SK-N-SH treated with all-trans-retinoic acid at 6 μM for 48 hours (cell line): ENCODE data around the gene G3BP2.
A peak's percentile ranks its signal among the peaks of the same experiment; 100 is the strongest.

Experiments
- ATAC-seq: fragments of 200-7000 bp; cut with Tn5 transposase; 3 replicates; pipeline ENCODE4 v1.9.1; 2020; ENCODE audit warnings: mild to moderate bottlenecking, moderate library complexity
- BACH2 ChIP-seq: fragments of 250-450 bp; sonication (Bioruptor Pico); IDR thresholded peaks from 2 replicates; pipeline ENCODE4 v1.9.0; 2021; ENCODE audit warnings: mild to moderate bottlenecking, borderline replicate concordance
- CREB5 ChIP-seq: fragments of 250-450 bp; sonication (Bioruptor Pico); IDR thresholded peaks from 2 replicates; pipeline ENCODE4 v1.5.1; 2020; ENCODE audit warnings: low read depth, mild to moderate bottlenecking, moderate library complexity
- CSDC2 ChIP-seq: fragments of 250-450 bp; sonication (Bioruptor Pico); IDR thresholded peaks from 2 replicates; pipeline ENCODE4 v1.5.0; 2020; ENCODE audit warnings: mild to moderate bottlenecking, moderate library complexity
- CSRNP3 ChIP-seq: fragments of 250-450 bp; sonication (Bioruptor Pico); IDR thresholded peaks from 2 replicates; pipeline ENCODE4 v1.5.1; 2021; ENCODE audit warnings: mild to moderate bottlenecking, moderate library complexity
- ESRRG ChIP-seq: fragments of 250-450 bp; sonication (Bioruptor Pico); IDR thresholded peaks from 2 replicates; pipeline ENCODE4 v1.6.1; 2021; ENCODE audit warnings: mild to moderate bottlenecking
- GLIS3 ChIP-seq: fragments of 250-450 bp; sonication (Bioruptor Pico); IDR thresholded peaks from 2 replicates; pipeline ENCODE4 v1.5.0; 2020; ENCODE audit warnings: mild to moderate bottlenecking, moderate library complexity
- ISL1 ChIP-seq: fragments of 250-450 bp; sonication (Bioruptor Pico); IDR thresholded peaks from 2 replicates; pipeline ENCODE4 v2.1.2; 2022; ENCODE audit warnings: mild to moderate bottlenecking, moderate library complexity
- OSR1 ChIP-seq: fragments of 250-450 bp; sonication (Bioruptor Pico); IDR thresholded peaks from 2 replicates; pipeline ENCODE4 v1.8.0; 2022; ENCODE audit warnings: moderate library complexity, mild to moderate bottlenecking, inconsistent platforms
- PATZ1 ChIP-seq: fragments of 250-450 bp; sonication (Bioruptor Pico); IDR thresholded peaks from 2 replicates; pipeline ENCODE4 v1.8.0; 2020; ENCODE audit warnings: mild to moderate bottlenecking, moderate library complexity, borderline replicate concordance
- POU6F1 ChIP-seq: fragments of 250-450 bp; sonication (Bioruptor Pico); IDR thresholded peaks from 2 replicates; pipeline ENCODE4 v1.8.0; 2021; ENCODE audit warnings: low read depth, mild to moderate bottlenecking, moderate library complexity, borderline replicate concordance
- PPARA ChIP-seq: fragments of 250-450 bp; sonication (Bioruptor Pico); IDR thresholded peaks from 2 replicates; pipeline ENCODE4 v1.5.0; 2020; ENCODE audit warnings: mild to moderate bottlenecking, borderline replicate concordance
- RARB ChIP-seq: fragments of 250-450 bp; sonication (Bioruptor Pico); IDR thresholded peaks from 2 replicates; pipeline ENCODE4 v1.8.0; 2021; ENCODE audit warnings: mild to moderate bottlenecking, moderate library complexity
- SNAI2 ChIP-seq: fragments of 250-450 bp; sonication (Bioruptor Pico); IDR thresholded peaks from 2 replicates; pipeline ENCODE4 v1.5.0; 2020; ENCODE audit warnings: mild to moderate bottlenecking, moderate library complexity
- TCF4 ChIP-seq: fragments of 250-450 bp; sonication (Bioruptor Pico); IDR thresholded peaks from 2 replicates; pipeline ENCODE4 v1.8.0; 2021; ENCODE audit warnings: mild to moderate bottlenecking, moderate library complexity, borderline replicate concordance
- TOX ChIP-seq: fragments of 250-450 bp; sonication (Bioruptor Pico); IDR thresholded peaks from 2 replicates; pipeline ENCODE4 v1.8.0; 2021; ENCODE audit warnings: mild to moderate bottlenecking, moderate library complexity, borderline replicate concordance
- TSHZ2 ChIP-seq: fragments of 250-450 bp; sonication (Bioruptor Pico); IDR thresholded peaks from 2 replicates; pipeline ENCODE4 v1.5.0; 2020; ENCODE audit warnings: mild to moderate bottlenecking, moderate library complexity
- ZC3H10 ChIP-seq: fragments of 250-450 bp; sonication (Bioruptor Pico); IDR thresholded peaks from 2 replicates; pipeline ENCODE4 v1.5.1; 2021; ENCODE audit warnings: mild to moderate bottlenecking, moderate library complexity
- ZFP3 ChIP-seq: fragments of 250-450 bp; sonication (Bioruptor Pico); IDR thresholded peaks from 2 replicates; pipeline ENCODE4 v1.5.0; 2020; ENCODE audit warnings: mild to moderate bottlenecking, moderate library complexity
- ZFP30 ChIP-seq: fragments of 450-650 bp; formaldehyde crosslinking; IDR thresholded peaks from 2 replicates; pipeline ENCODE4 v1.5.0; 2022; ENCODE audit warnings: mild to moderate bottlenecking, moderate library complexity
- ZNF565 ChIP-seq: fragments of 450-650 bp; formaldehyde crosslinking; conservative IDR thresholded peaks from 2 replicates; pipeline ENCODE4 v1.5.0; 2020; ENCODE audit warnings: low read depth, mild to moderate bottlenecking, moderate library complexity
- ZNF70 ChIP-seq: fragments of 450-650 bp; formaldehyde crosslinking; IDR thresholded peaks from 2 replicates; pipeline ENCODE4 v1.5.0; 2020; ENCODE audit warnings: mild to moderate bottlenecking, moderate library complexity
- ZNF8 ChIP-seq: fragments of 450-650 bp; formaldehyde crosslinking; IDR thresholded peaks from 2 replicates; pipeline ENCODE4 v1.5.0; 2020; ENCODE audit warnings: mild to moderate bottlenecking, moderate library complexity

G3BP2 gene

GRCh38 chr4:75658876-75659275, 14.3 kb downstream of the G3BP2 start:
- peak; percentile 63; the same call in 2 of the 3 replicates for ATAC-seq

DNA sequence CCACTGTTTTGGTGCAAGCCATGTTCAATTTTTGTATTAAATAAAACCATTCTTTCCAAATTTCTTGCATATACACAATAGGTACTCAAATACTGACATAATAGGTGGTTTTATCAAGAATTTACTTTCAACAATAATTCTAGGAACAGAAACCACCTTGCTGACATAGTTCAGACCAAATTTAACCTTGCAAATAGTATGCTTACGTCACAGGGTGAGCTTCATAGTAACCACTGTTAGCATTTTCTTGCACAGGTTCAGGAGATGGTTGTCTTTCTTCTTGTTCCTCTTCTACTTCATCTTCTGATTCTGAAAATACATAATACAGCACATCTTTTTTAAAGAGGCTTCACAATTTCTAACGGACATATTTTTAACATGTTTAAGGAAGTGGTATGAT, 17.6 kb downstream of the G3BP2 start:
- TF ChIP-seq TOX (CRISPR knock-in tag) (no peak), ZNF565 (CRISPR knock-in tag) (no peak)
- ATAC-seq: no peak

More at GRCh38 chr4:75658876-75659275, 14.3 kb downstream of the G3BP2 start:
- TF ChIP-seq SNAI2 (no peak), BACH2 (CRISPR knock-in tag) (no peak), POU6F1 (CRISPR knock-in tag) (no peak), OSR1 (CRISPR knock-in tag) (no peak), RARB (CRISPR knock-in tag) (no peak), ZFP30 (no peak), ESRRG (CRISPR knock-in tag) (no peak), CSDC2 (CRISPR knock-in tag) (no peak), PPARA (CRISPR knock-in tag) (no peak), ZNF565 (CRISPR knock-in tag) (no peak), TOX (CRISPR knock-in tag) (no peak), TCF4 (CRISPR knock-in tag) (no peak), ZNF8 (CRISPR knock-in tag) (no peak), CREB5 (CRISPR knock-in tag) (no peak), TSHZ2 (CRISPR knock-in tag) (no peak), ZFP3 (CRISPR knock-in tag) (no peak), GLIS3 (no peak), ISL1 (CRISPR knock-in tag) (no peak)

DNA sequence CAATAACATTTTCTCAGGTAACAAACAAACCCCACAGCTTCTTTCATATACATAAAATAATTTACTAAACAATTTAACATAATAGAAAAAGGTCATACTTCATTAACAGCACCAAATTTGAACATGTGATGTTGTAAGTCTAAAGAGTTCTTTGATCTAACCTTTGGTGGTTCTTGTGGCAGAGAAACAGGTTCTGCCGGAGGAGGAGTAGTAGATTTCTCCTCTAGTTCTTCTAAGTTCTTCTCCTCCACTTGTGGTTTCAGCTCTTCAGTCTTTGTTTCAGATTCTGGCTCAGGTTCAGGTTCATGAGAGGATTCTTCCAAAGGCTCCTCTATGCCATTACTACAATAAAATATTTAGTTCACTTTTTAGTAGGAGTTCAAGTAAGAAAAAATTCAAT, 18.3 kb downstream of the G3BP2 start:
- no peak for ATAC-seq
- TF ChIP-seq ZC3H10 (CRISPR knock-in tag) (no peak), ESRRG (CRISPR knock-in tag) (no peak), CREB5 (CRISPR knock-in tag) (no peak), OSR1 (CRISPR knock-in tag) (no peak), CSRNP3 (CRISPR knock-in tag) (no peak), BACH2 (CRISPR knock-in tag) (no peak), ZNF70 (CRISPR knock-in tag) (no peak), CSDC2 (CRISPR knock-in tag) (no peak), GLIS3 (no peak), PATZ1 (CRISPR knock-in tag) (no peak)
- TF ChIP-seq, all 23 proteins: peak for 0
